ENCODE measurements around the gene ZFP36L1.

The ZFP36L1 gene

GRCh38 chr14:68792678-68792978 is 239 bp downstream of the ZFP36L1 start:
- H3K4me3 ChIP-seq (ENCODE audit: low read depth in 1 of 2, low read length in 2 of 2): peak overlapping the region; percentile 77 to 79
- peak overlapping the region; percentile 88 for H3K27ac ChIP-seq (ENCODE audit: low read length)
- no peaks in the 10 kb centered on the region for H3K27me3 ChIP-seq (ENCODE audit: insufficient read depth, low read length, poor library complexity)
- DNase-seq: no peak
- H3K79me2 ChIP-seq (ENCODE audit: insufficient read depth, low read length): peaks cover 51% of the 10 kb centered on the region
- H3K9ac ChIP-seq (ENCODE audit: low read depth, low read length): peak overlapping the region; percentile 97
- no peaks in the 10 kb centered on the region for H3K9me3 ChIP-seq (ENCODE audit: insufficient read depth, low read length, severe bottlenecking)
- H4K20me1 ChIP-seq (ENCODE audit: insufficient read depth, low read length): peaks cover 16% of the 10 kb centered on the region
- no peak for ATAC-seq (ENCODE audit: insufficient read depth, low read depth)
- peak overlapping the region; percentile 92 for H3K4me2 ChIP-seq (ENCODE audit: insufficient read depth, low read length)
- peaks cover 20% of the 10 kb centered on the region for H3K36me3 ChIP-seq (ENCODE audit: insufficient read depth, low read length)
- H2AFZ ChIP-seq (ENCODE audit: low read depth, low read length): peak overlapping the region; percentile 78
- peaks cover 50% of the 10 kb centered on the region for H3K4me1 ChIP-seq (ENCODE audit: insufficient read depth, low read length)
- no peak for TF ChIP-seq EZH2 (IDR thresholded peaks at IDR 0.05; ENCODE audit: borderline replicate concordance, low read depth, low read length, severe bottlenecking)
- no peak for TF ChIP-seq CTCF (IDR thresholded peaks at IDR 0.05; ENCODE audit: borderline replicate concordance, extremely low read depth, low read length, poor library complexity, severe bottlenecking)

GRCh38 chr14:68791902-68792677 is 777 bp downstream of the ZFP36L1 start:
- no peaks in the 10 kb centered on the region for H3K9me3 ChIP-seq (ENCODE audit: insufficient read depth, low read length, severe bottlenecking)
- H3K79me2 ChIP-seq (ENCODE audit: insufficient read depth, low read length): peaks cover 51% of the 10 kb centered on the region
- peaks cover 16% of the 10 kb centered on the region for H4K20me1 ChIP-seq (ENCODE audit: insufficient read depth, low read length)
- H3K4me1 ChIP-seq (ENCODE audit: insufficient read depth, low read length): peaks cover 50% of the 10 kb centered on the region
- peak overlapping the region; percentile 88 for H3K27ac ChIP-seq (ENCODE audit: low read length)
- peak overlapping the region; percentile 92 for H3K4me2 ChIP-seq (ENCODE audit: insufficient read depth, low read length)
- no peak for TF ChIP-seq EZH2 (IDR thresholded peaks at IDR 0.05; ENCODE audit: borderline replicate concordance, low read depth, low read length, severe bottlenecking)
- no peaks in the 10 kb centered on the region for H3K27me3 ChIP-seq (ENCODE audit: insufficient read depth, low read length, poor library complexity)
- ATAC-seq (ENCODE audit: insufficient read depth, low read depth) (no peak), DNase-seq (peak; percentile 43)
- H3K36me3 ChIP-seq (ENCODE audit: insufficient read depth, low read length): peaks cover 20% of the 10 kb centered on the region
- peak overlapping the region; percentile 97 for H3K9ac ChIP-seq (ENCODE audit: low read depth, low read length)
- peak overlapping the region; percentile 78 for H2AFZ ChIP-seq (ENCODE audit: low read depth, low read length)
- H3K4me3 ChIP-seq (ENCODE audit: low read depth in 1 of 2, low read length in 2 of 2): peak overlapping the region; percentile 77 to 79

GRCh38 chr14:68791078-68791901 is 1.6 kb downstream of the ZFP36L1 start:
- Histone ChIP-seq H3K4me3 (ENCODE audit: low read depth in 1 of 2, low read length in 2 of 2) (peak overlapping the region; percentile 77 to 79; a peak in 3 of 4 replicates), H3K36me3 (ENCODE audit: insufficient read depth, low read length) (peaks cover 20% of the 10 kb centered on the region), H3K9me3 (ENCODE audit: insufficient read depth, low read length, severe bottlenecking) (no peaks in the 10 kb centered on the region), H3K4me2 (ENCODE audit: insufficient read depth, low read length) (peak overlapping the region; percentile 92), H3K27ac (ENCODE audit: low read length) (peak overlapping the region; percentile 88; the same call in 1 of the 2 replicates), H3K79me2 (ENCODE audit: insufficient read depth, low read length) (peaks cover 51% of the 10 kb centered on the region), H2AFZ (ENCODE audit: low read depth, low read length) (no peak overlapping the region), H3K4me1 (ENCODE audit: insufficient read depth, low read length) (peaks cover 47% of the 10 kb centered on the region), H4K20me1 (ENCODE audit: insufficient read depth, low read length) (peaks cover 16% of the 10 kb centered on the region), H3K27me3 (ENCODE audit: insufficient read depth, low read length, poor library complexity) (no peaks in the 10 kb centered on the region), H3K9ac (ENCODE audit: low read depth, low read length) (peak overlapping the region; percentile 97)
- no peak for DNase-seq
- no peak for TF ChIP-seq EZH2 (IDR thresholded peaks at IDR 0.05; ENCODE audit: borderline replicate concordance, low read depth, low read length, severe bottlenecking)
- TF ChIP-seq CTCF (IDR thresholded peaks at IDR 0.05; ENCODE audit: borderline replicate concordance, extremely low read depth, low read length, poor library complexity, severe bottlenecking): no peak
- no peak for ATAC-seq (ENCODE audit: insufficient read depth, low read depth)
